Measurements from ENCODE around the gene OTULIN.

Gene OTULIN

DNA sequence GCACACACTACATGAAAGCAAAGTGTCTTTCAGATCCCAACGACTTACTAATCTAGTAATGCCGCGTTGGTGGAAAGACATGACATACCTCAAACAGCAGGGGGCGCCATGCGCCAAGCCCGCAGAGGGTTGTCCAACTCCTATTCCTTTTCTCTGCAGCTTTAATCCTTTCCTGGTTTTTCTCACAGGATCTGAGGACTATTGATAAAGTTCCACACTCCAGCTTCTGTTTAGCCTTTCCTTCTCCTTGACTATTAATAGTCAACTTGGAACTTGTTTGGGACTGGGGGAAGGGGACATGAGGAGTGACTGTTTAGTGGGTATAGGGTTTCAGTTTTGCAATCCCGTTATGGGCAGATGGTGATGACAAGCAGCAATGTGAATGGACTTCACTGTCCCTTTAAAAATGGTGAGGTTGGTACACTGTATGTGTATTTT, 62.9 kb downstream of the OTULIN start:
- no peak overlapping the region for H3K4me3 ChIP-seq (ENCODE audit: low read depth, low read length)
- peak; percentile 83 for TF ChIP-seq CTCF (IDR thresholded peaks at IDR 0.05; ENCODE audit: low read depth, low read length)

GRCh38 chr5:14727928-14728458, 63.5 kb downstream of the OTULIN start:
- no peak overlapping the region for H3K4me3 ChIP-seq (ENCODE audit: low read depth, low read length)
- no peak for TF ChIP-seq CTCF (IDR thresholded peaks at IDR 0.05; ENCODE audit: low read depth, low read length)

DNA sequence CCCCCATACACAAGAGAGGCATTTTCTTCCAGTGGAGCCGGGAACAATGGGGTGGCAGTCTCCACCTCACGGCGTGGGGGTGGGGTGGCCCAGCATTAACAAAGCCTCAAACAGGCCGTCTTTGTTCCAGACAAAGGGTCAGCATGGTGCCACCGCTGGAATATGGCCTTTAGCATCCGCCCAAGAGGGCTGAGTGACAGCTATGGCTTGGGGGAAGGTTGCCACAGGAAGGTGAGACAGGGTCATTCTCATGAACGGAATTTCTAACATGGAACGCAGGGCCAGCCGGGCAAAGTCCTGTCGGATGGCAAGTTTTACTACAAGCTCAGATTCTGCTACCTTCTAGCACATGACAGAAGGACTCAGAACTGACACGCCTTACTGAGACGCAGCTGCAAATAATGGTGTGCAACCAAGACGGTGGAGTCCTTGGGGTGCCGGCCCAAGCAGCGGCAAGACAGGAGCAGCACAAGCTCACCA, 64.0 kb downstream of the OTULIN start:
- no peak overlapping the region for H3K4me3 ChIP-seq (ENCODE audit: low read depth, low read length)
- TF ChIP-seq CTCF (IDR thresholded peaks at IDR 0.05; ENCODE audit: low read depth, low read length): no peak

- no peak overlapping the region for H3K4me3 ChIP-seq (ENCODE audit: low read depth, low read length)
- no peak for TF ChIP-seq CTCF (IDR thresholded peaks at IDR 0.05; ENCODE audit: low read depth, low read length)
Measured at GRCh38 chr5:14729448-14730385, 65.2 kb downstream of the OTULIN start.

DNA sequence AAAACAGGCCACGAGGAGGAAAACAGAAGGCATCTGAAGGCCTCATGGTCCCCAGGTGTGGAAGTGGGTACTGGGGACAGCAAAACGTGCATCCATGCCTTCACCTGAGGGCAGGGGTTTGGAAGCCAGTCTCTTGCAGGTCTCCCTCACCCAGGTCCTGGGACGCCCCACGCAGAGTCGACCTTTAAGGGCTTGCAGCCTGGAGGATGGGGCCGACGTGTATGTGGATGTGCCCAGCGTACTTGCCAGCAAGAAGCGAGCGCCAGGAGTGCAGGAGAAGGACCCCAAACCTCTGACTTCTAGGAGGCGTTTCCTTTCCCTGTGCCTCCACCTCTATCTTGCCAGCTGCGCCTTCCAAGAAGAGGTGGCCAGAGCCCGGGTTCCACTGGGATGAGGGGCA, 65.9 kb downstream of the OTULIN start:
- no peak for TF ChIP-seq CTCF (IDR thresholded peaks at IDR 0.05; ENCODE audit: low read depth, low read length)
- H3K4me3 ChIP-seq (ENCODE audit: low read depth, low read length): no peak overlapping the region

DNA sequence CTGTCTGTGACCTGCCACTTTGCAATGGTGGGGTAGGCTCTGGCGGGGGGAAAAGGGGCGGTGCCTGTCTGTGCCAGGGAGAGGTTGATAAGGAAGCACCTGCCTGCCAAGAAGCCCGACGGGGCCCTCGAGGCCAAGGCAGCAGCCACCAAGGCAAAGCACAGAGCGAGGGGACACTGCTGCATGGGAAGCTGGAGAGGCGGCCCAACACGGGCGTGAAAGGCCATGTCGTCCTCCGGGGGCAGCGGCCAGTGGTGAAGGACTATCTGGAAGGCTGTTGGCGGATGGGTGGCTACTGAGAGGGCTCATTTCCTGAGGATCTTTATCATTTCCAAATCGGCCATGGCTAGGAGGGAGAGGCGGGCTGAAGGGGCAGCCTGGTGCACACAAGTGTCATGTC, 66.4 kb downstream of the OTULIN start:
- H3K4me3 ChIP-seq (ENCODE audit: low read depth, low read length): no peak overlapping the region
- TF ChIP-seq CTCF (IDR thresholded peaks at IDR 0.05; ENCODE audit: low read depth, low read length): no peak

DNA sequence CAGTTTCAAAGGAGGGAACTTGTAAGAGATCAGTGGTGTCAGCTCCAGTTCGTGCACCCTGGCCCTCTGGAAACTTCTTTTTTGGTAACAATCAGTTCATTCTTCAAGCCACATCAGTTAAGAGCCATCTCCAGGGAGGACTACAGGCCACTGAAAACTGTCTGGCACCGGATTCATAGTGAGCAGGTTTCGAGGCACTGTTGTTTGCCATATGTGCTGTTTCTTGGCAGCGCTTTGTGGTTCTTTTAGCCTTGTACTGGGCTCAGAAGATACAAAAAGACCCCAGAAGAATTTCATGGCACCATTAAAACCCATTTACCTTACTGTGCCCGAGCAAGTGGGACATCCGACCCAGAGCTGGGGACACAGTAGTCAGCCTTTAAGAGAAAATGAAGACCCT, 68.5 kb downstream of the OTULIN start:
- no peak overlapping the region for H3K4me3 ChIP-seq (ENCODE audit: low read depth, low read length)
- TF ChIP-seq CTCF (IDR thresholded peaks at IDR 0.05; ENCODE audit: low read depth, low read length): no peak
